Measurements from ENCODE around the gene FOSL1. TPM values are rescaled to one million over a fixed set of nuclear protein-coding genes. Genes with fewer than 3 reads are reported as not detected.

Gene FOSL1
- total RNA-seq = 1.7 and 3.9 TPM in 2 replicates

GRCh38 chr11:65900125-65900898, at the start of gene FOSL1:
Gene FOSL1, minus strand, starts transcription at chr11:65900388. Its CDS starts 49 bp downstream, at chr11:65900339.

GRCh38 chr11:65945430-65945911, 45.3 kb upstream of the FOSL1 start, which contains the start of gene TSGA10IP:
Gene TSGA10IP, plus strand, starts transcription at chr11:65945480. Its CDS starts 196 bp downstream, at chr11:65945676.

GRCh38 chr11:65919141-65919572, 19.0 kb upstream of the FOSL1 start, which contains the start of gene DRAP1:
Gene DRAP1, plus strand, starts transcription at chr11:65919426. Its CDS starts 76 bp downstream, at chr11:65919502.

GRCh38 chr11:65918211-65919140, 18.3 kb upstream of the FOSL1 start, which contains the start of gene C11orf68:
Gene C11orf68, minus strand, starts transcription at chr11:65919062. Its CDS starts 31 bp downstream, at chr11:65919031.

GRCh38 chr11:65890324-65891218, 9.6 kb downstream of the FOSL1 start, which contains the start of gene CCDC85B:
Gene CCDC85B, plus strand, starts transcription at chr11:65890673. Its CDS starts 111 bp downstream, at chr11:65890784.

GRCh38 chr11:65888163-65888814, 11.9 kb downstream of the FOSL1 start, which contains the start of gene FIBP:
Gene FIBP, minus strand, starts transcription at chr11:65888471. Its CDS starts 53 bp downstream, at chr11:65888418.

GRCh38 chr11:65879617-65880016, 20.6 kb downstream of the FOSL1 start, which contains the start of gene CTSW:
Gene CTSW, plus strand, starts transcription at chr11:65879837. Its CDS starts 18 bp downstream, at chr11:65879855.

GRCh38 chr11:65872586-65873317, 27.4 kb downstream of the FOSL1 start, which contains the start of gene EFEMP2:
Gene EFEMP2, minus strand, starts transcription at chr11:65872800. Its CDS starts 446 bp downstream, at chr11:65872354.

GRCh38 chr11:65860278-65861164, 39.7 kb downstream of the FOSL1 start, which contains the start of gene MUS81:
Gene MUS81, plus strand, starts transcription at chr11:65860433. Its CDS starts 321 bp downstream, at chr11:65860754.

GRCh38 chr11:65857853-65858680, 42.1 kb downstream of the FOSL1 start, which contains the start of gene CFL1:
Gene CFL1, minus strand, starts transcription at chr11:65858180. Its CDS starts 81 bp downstream, at chr11:65858099.

Other genes with a start within 250 kb of the FOSL1 start
- gene RELA, start 237.5 kb downstream of the FOSL1 start, total RNA-seq = 13.4 and 17.4 TPM in 2 replicates
- 39.7 and 64.7 TPM in 2 replicates for gene KAT5, start 188.1 kb downstream of the FOSL1 start, total RNA-seq
- 32.8 and 35.3 TPM in 2 replicates for gene RNASEH2C, start 179.6 kb downstream of the FOSL1 start, total RNA-seq
- gene AP5B1, start 119.4 kb downstream of the FOSL1 start, total RNA-seq = 2.6 and 3.3 TPM in 2 replicates
- gene OVOL1, start 113.3 kb downstream of the FOSL1 start, total RNA-seq = not detected in 2 replicates
- 4.0 and 4.1 TPM in 2 replicates for gene SNX32, start 66.4 kb downstream of the FOSL1 start, total RNA-seq
- gene CFL1, start 42.2 kb downstream of the FOSL1 start, total RNA-seq = 769 and 930 TPM in 2 replicates
- gene MUS81, start 40.0 kb downstream of the FOSL1 start, total RNA-seq = 27.0 and 30.1 TPM in 2 replicates
- 71.1 and 101 TPM in 2 replicates for gene EFEMP2, start 27.6 kb downstream of the FOSL1 start, total RNA-seq
- not detected in 2 replicates for gene CTSW, start 20.6 kb downstream of the FOSL1 start, total RNA-seq
- 186 and 241 TPM in 2 replicates for gene FIBP, start 11.9 kb downstream of the FOSL1 start, total RNA-seq
- gene CCDC85B, start 9.7 kb downstream of the FOSL1 start, total RNA-seq = 54.1 and 86.5 TPM in 2 replicates
- 18.6 and 23.2 TPM in 2 replicates for gene C11orf68, start 18.7 kb upstream of the FOSL1 start, total RNA-seq
- 189 and 480 TPM in 2 replicates for gene DRAP1, start 19.0 kb upstream of the FOSL1 start, total RNA-seq
- 0.16 TPM in 1 of 2 replicates, not detected in the other for gene TSGA10IP, start 45.1 kb upstream of the FOSL1 start, total RNA-seq
- gene SART1, start 61.3 kb upstream of the FOSL1 start, total RNA-seq = 66.4 and 70.3 TPM in 2 replicates
- 20.0 and 27.8 TPM in 2 replicates for gene EIF1AD, start 101.8 kb upstream of the FOSL1 start, total RNA-seq
- 10.6 and 15.3 TPM in 2 replicates for gene BANF1, start 102.1 kb upstream of the FOSL1 start, total RNA-seq
- gene CST6, start 111.6 kb upstream of the FOSL1 start, total RNA-seq = 0.16 and 0.17 TPM in 2 replicates
- gene CATSPER1, start 126.1 kb upstream of the FOSL1 start, total RNA-seq = under 0.01 TPM in 1 of 2 replicates, not detected in the other
- gene GAL3ST3, start 148.8 kb upstream of the FOSL1 start, total RNA-seq = under 0.01 TPM in 1 of 2 replicates, not detected in the other
- gene SF3B2, start 152.0 kb upstream of the FOSL1 start, total RNA-seq = 101 and 103 TPM in 2 replicates
- gene PACS1, start 169.9 kb upstream of the FOSL1 start, total RNA-seq = 22.5 and 39.4 TPM in 2 replicates